OCI-M2 (cell line): ENCODE results near the gene RIPK1.
"Not testable (repeated sequence)": the region's sequence is repeated elsewhere in the genome, so short reads cannot be mapped to it uniquely, and the experiment has no call there.

Experiments
- DNase-seq: peaks from one replicate; lab custom pipeline; 2025; ENCODE audit not compliant: unreplicated experiment; lab: John Stamatoyannopoulos, UW

RIPK1 gene

DNA sequence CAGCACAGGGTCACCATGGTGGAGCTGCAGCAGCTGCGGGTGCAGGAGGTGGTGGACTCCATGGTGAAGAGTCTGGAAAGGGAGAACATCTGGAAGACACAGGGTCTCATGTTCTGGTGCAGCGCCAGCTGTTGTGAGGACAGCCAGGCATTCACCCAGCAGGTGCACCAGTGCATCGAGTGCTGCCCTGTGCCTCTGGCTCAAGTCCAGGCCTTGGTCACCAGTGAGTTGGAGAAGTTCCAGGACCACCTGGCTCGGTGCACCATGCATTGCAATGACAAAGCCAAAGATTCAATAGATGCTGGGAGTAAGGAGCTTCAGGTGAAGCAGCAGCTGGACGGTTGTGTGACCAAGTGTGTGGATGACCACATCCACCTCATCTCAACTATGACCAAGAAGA lies 22.9 kb upstream of the RIPK1 start:
- DNase-seq: no peak

DNA sequence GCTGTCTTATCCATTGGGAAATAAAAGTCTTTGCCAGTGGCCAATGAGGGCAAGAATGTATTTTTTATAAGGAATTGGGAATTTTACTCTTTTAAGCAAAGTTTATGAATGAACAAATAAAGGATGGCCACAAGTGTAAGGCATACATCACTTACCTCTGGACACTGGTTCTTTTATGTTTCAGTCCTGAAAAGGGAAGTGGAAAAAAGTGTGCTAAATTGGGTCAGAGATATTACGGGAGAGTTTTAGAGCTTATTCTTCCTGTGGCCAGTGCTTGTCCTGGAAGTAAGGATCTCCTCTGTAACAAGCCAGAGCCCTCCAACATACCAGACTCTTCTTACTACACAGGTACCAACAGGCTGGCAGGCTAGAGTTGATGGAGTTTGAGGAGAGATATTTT lies 22.5 kb upstream of the RIPK1 start:
- DNase-seq: no peak

DNA sequence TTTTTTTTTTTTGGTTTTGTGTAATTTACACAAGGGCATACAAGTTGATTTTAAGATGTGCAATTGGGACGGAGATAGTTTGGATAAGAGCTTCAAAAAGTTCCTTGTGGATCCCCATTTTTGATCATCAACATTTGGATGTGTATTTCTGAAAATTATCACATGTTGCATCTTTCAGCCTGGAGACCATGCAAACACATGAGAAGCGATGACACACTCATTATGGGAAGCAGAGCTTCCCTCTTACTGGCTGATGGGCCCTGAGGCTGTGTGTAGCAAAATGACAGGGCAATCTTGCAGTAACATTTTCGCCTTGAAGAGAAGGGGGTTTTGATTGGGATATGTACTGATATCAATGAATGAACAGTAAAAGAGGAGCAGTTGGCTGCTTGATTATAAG lies 22.0 kb upstream of the RIPK1 start:
- DNase-seq: no peak

DNA sequence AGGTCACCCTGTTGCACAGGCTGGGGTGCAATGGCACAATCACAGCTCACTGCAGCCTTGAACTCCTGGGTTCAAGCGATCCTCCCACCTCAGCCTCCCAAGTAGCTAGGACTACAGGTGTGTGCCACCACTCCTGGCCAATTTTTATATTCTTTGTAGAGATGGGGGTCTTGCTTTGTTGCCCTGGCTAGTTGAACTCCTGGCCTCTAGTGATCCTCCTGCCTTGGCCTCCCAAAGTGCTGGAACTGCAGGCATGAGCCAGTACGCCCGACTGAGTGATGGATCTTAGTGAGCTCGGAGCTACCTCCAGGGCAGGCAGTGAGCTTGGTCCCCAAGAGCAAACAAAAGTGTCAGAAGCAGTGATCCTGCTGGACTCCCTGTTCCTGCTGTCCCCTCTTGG lies 20.3 kb upstream of the RIPK1 start:
- not testable (repeated sequence) for DNase-seq

DNA sequence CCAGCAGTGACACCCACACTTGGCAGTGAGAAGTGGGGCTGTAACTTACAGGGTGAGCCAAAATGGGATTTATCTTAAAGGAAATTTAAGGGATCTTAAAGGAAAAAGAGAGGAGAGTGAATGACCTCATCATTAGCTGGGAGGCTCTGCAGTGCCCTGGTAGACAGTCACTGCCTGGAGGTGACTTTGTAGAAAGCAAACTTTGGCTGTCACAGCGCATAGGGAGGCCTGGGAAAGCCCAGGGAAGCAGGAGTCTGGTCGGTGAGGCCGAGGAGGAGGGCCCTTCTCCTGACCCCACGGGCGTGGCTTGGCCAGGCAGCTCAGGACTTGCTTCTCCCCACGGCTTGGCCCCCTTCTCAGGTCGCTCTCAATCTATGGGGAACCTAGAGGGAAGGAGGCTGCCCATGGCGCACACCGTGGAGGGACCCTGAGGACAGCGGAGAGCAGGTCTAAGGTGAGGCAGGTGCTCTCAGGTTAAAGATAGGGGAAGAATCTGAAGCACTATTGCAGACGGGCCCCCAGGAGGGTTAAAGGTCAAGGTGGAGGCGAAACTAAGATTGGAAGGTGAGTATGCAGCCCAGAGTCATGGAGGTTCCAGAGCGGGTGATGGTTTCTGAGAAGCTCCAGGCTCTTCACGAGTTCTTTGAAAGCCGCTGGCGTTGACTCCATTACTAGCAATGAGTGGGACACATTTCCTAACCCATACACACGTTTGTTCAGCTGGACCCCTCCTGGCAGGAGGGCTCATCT lies 15.6 kb upstream of the RIPK1 start:
- no peak for DNase-seq

DNA sequence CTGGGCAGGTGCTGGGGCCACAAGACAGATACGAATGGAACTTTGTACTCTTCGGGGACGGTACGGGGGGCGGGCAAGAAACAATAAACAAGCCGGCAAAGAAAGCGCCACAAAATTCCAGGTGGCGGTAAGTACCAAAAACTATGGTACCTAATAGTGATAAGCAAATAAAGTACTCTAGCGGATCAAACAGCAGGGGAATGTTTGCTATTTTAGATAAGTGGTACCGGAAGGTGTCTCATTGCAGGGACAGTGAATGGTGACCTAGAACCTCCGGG lies 15.1 kb upstream of the RIPK1 start:
- no peak for DNase-seq

DNA sequence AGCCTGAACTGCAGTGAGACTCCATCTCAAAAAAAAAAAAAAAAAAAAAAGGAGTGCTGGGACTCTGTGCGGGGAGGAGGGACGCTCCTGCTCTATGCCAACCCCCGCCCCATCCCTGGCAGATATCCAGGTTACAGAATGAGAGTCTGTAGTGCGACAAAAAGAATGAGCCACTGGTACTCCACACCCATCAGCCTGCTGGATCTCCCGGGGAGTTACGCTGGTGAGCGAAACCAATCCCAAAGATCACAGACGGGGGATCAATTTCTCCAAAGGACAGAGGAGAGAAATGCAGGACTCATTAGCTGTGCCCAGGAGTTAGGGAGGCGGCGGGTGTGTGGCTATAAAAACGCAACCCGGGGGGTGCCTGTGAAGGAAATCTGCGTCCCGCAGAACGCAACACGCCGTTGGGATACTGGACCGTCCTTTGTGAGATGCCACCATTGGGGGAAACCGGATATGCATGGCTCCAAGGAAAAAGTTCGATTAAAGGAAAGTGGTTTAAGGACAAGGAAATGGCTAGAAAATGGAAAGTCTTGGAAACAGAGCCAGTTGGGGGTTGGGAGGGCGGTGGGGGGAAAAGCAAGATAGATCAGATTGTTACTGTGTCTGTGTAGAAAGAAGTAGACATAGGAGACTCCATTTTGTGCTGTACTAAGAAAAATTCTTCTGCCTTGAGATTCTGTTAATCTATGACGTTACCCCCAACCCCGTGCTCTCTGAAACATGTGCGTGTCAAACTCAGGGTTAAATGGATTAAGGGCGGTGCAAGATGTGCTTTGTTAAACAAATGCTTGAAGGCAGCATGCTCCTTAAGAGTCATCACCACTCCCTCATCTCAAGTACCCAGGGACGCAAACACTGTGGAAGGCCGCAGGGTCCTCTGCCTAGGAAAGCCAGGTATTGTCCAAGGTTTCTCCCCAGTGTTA lies 13.8 kb upstream of the RIPK1 start:
- not testable (repeated sequence) for DNase-seq

DNA sequence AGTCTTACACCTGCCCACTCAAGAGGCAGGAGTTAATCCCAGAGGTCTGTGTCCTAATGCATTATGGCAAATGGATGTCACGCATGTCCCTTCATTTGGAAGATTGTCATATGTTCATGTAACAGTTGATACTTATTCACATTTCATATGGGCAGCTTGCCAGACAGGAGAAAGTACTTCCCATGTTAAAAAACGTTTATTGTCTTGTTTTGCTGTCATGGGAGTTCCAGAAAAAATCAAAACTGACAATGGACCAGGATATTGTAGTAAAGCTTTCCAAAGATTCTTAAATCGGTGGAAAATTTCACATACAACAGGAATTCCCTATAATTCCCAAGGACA lies 13.2 kb upstream of the RIPK1 start:
- DNase-seq: not testable (repeated sequence)

DNA sequence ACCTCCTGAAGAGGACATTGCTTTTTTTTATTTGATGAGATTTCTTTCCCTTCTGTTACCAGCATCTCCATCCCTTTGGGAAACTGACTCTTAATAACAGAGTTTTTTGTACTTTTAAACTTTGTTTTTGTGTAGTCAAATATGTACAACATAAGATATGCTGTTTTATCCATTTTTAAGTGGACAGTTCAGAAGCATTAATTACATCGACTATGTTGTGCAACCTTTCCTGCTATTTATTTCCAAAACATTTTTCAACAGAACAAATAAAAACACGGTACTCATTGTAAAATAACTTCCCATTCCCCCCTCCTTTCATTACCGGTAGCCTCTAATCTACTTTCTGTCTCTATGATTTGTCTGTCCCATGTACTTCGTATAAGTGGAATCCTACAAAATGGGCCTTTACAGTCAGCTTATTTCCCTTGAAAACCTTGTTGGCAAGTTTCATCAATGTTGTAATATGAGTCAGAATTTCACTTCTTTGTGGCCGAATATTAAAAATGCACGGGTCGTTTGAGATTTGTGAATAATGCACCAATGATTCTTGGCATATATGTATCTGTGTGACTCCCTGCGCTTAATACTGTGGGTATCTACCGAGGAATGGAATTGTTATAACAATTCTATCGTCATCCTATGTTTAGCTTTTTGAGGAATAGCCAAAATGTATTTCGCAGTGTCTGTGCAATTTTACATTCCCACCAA lies 11.1 kb upstream of the RIPK1 start:
- no peak for DNase-seq

DNA sequence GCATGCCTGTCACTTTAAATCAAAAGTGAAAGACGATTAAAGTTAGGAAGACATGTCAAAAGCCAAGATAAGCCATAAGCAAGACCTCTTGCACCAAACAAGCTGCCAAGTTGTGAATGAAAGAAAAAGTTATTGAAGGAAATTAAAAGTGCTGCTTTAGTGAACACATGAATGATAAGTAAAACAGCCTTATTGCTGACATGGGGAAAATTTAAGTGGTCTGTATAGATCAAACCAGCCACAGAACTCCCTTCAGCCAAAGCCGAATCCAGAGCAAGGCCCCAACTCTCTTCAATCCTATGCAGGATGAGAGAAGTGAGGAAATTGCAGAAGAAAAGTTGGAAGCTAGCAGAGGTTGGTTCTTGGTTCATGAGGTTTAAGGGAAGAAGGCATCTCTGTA lies 9.3 kb upstream of the RIPK1 start:
- no peak for DNase-seq

DNA sequence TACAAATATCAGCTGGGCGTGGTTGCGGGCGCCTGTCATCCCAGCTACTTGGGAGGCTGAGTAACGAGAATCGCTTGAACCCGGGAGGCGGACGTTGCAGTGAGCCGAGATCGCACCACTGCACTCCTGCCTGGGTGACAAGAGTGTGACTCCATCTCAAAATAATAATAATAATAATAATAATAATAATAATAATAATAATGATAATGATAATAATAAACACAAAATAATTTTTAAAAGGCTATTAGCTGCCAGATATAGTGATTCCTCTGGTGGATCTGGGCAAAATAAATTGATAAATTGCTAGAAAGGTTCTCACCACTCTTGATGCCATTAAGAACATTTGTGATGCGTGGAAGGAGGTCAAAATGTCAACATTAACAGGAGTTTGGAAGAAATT lies 8.2 kb upstream of the RIPK1 start:
- not testable (repeated sequence) for DNase-seq

DNA sequence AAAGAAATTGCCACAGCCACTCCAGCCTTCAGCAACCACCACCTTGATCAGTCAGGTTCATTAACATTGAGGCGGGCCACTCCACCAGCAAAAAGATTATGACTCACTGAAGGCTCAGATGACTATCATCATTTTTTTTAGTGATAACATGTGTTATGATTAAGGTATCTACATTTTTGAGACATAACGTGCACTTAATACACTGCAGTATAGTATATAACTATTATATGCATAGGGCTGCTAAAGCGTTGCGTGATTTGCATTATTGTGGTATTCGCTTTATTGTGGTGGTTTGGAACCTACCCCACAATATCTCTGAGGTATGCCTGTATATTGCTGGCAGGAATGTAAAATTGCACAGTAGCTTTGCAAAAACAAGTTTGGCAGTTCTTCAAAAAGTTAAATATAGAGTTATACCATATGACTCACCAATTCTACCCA lies 6.8 kb upstream of the RIPK1 start:
- DNase-seq: no peak

DNA sequence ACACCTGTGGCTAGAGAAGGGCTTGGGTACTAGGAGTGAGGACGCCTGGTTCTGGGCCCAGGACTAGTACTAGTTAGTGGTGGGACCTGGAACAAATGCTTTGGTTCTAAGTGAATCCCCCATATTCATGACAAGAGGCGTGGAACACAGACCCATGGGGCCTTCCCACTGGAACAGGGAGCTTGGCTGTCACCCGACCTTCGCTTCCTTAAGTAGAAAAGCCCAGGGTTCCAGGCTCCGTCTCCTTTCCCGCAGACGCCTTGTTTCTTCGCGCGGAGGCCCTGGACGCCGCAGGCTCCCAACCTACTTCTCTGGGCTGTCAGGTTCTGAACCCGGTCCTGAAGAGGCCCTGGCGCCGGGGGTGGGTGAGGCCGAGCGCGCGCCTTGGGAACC lies 5.0 kb upstream of the RIPK1 start:
- not testable (repeated sequence) for DNase-seq

DNA sequence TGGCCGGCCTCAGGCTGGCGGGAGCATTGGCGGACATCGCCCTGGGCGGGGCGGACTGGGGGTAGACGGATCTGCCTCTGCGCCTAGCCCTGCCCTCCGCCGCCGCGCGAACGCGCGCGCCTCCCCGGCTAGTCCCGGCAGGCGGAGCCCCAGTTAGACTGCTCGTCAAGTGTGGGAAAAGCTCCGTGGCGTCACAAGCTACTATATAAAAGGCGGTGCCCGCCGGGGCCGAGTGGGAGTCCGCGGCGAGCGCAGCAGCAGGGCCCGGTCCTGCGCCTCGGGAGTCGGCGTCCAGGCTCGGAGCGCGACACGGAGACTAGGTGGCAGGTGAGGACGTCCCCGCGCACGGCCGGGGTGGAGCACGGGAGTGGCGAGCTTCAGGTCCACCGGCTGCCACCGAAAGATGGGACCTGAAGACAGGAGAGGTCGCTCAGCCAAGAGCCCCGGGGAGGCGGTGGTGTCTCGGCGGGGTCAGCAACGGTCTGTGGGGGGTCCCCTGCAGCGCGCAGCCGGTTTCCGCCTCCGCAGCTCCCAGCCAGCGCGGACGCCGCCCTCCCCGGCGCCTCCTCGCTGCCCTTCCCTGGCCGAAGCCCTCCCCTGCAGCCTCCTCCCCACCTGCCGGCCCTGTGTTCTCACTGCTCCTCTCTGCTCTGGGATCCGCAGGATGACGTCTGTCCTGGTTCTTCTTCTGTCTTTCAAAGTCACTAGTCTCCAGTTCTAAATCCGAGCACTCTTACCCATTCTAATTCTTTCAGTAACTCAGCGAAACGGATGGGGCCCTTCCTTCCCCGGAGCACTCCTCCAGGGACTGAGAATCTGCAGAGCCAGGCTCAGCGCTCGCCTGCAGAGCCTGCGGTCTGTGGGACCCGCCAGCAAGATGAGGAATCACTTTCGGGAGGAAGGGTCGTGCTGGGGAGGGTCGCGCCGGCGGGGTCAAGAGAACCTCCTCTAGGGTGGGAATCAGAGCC lies 4.3 kb upstream of the RIPK1 start:
- no peak for DNase-seq

DNA sequence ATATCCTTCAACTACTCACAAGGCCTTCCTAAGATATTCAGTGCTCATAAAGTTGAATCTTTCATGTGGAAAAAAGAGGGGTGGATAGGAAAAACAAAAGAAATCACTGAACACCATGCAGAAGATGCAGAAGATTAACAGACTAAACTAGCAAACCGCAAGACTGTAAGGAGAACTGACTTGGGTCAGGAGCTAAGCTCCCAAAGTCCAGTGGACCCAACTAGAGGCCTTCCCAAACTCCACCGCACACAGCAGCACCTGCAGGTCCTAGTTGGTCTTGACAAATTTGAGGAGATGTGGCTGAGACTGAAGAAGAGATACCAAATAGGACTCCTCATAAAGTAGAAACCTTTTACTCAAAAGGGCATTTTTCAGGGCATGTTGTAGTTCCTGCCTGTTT lies 3.3 kb downstream of the RIPK1 start:
- DNase-seq: no peak

DNA sequence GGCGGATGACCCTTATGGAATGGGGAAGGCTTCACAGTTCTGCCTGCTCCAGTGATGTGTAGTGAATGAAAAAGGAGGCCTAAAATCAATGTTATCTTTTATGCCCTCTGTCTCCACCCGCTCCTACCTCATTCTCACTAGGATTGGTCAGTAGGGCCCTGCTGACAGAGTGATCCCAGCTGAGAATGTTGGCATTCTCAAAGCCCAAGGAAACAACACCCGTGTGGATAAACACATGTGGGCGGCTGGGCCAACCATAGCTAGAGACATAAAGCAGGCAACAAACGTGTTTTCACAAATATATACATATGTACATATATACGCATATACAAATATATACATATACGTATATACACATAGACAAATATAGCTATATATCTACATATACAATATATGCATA lies 4.5 kb downstream of the RIPK1 start:
- DNase-seq: no peak

DNA sequence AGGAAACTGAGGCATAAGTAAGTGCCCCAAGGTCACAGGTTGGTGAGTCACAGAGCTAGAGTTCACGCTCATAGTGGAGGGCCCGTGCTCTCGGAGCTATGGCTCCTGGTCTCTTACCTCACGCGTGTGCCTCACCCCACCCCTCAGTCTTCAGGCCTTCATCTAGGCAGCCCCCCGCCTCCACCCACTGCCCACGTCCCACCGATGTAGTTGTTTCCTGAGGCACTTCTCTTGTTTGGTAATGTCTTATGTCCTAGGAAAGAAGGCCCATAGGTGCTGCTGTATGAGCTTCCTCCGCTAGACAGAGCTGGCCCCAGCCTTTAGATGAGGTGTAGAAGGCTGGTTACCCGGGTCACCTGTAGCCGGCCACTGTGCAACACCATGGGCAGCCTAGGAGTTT lies 5.1 kb downstream of the RIPK1 start:
- DNase-seq: no peak

DNA sequence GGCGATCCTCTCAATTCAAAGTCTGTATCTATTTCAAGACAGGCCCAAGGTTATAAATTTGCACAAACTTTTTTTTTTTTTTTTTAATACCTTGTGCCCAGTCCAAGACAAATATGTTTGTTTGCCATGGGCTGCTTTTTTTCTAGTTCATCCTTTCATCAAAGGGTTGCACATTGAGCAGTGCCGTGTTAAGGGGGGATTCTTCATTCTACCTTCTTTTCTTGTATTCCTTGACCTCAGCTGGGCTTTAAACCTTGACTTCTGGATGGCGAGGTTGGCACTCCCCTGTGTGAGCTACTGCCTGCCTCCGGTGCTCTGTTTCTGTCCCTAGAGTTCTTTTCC lies 7.4 kb downstream of the RIPK1 start:
- DNase-seq: no peak

DNA sequence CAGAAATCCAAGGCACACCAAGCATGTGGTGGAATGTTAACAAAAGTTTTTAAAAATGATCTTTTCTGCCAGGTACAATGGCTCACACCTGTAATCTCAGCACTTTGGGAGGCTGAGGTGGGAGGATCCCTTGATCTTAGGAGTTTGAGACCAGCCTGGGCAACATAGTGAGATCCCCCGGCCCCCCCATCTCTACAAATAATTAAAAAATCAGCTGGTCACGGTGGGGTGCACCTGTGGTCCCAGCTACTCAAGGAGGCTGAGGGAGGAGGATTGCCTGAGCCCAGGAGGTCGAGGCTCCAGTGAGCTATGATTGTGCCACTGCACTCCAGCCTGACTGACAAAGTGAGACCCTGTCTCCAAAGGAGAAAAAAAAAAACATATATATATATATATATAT lies 8.0 kb downstream of the RIPK1 start:
- no peak for DNase-seq

DNA sequence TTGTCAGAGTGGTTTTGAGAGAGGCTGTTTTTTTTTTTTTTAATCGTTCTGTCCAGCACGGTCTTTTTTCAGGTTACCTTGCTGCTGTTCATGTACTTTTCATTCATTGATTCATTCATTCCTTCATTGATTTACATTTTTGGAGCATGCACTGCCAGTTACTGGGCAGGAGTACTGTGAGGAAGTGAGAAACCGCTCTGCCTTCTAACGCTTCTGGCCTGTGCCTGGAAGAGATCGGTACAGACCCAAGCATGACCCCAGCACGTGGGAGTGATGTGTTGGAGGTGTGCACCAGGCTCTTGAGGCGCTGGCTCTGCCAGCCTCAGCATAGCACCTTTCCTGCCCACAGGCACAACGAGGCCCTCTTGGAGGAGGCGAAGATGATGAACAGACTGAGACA lies 9.1 kb downstream of the RIPK1 start:
- DNase-seq: no peak

DNA sequence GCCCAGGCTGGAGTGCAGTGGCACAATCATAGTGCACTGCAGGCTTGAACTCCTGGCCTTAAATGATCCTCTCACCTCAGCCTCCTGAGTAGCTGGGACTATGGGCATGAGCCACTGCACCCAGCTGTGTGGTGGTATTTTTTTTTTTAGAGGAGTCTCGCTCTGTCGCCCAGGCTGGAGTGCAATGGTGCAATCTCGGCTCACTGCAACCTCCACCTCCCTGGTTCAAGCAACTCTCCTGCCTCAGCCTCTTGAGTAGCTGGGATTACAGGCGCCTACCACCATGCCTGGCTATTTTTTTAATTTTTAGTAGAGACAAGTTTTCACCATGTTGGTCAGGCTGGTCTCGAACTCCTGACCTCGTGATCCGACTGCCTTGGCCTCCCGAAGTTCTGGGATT lies 10.7 kb downstream of the RIPK1 start:
- not testable (repeated sequence) for DNase-seq
